ENCODE results near the gene MRPL40.

The MRPL40 gene

GRCh38 chr22:19463491-19464469, 31.4 kb downstream of the MRPL40 start:
- no peak for DNase-seq

GRCh38 chr22:19464546-19464945, 32.2 kb downstream of the MRPL40 start:
- no peak for DNase-seq

GRCh38 chr22:19464975-19465374, 32.6 kb downstream of the MRPL40 start:
- DNase-seq, result no peak

GRCh38 chr22:19466126-19466716, 33.9 kb downstream of the MRPL40 start:
- DNase-seq, result no peak

- DNase-seq, result no peak
Measured at GRCh38 chr22:19466848-19467752, 34.8 kb downstream of the MRPL40 start.

GRCh38 chr22:19467912-19468311, 35.6 kb downstream of the MRPL40 start:
- DNase-seq, result no peak

GRCh38 chr22:19469421-19469820, 37.1 kb downstream of the MRPL40 start:
- no peak for DNase-seq

GRCh38 chr22:19470010-19470409, 37.7 kb downstream of the MRPL40 start:
- DNase-seq, result no peak

GRCh38 chr22:19471572-19471971, 39.2 kb downstream of the MRPL40 start:
- DNase-seq, result no peak

- no peak for DNase-seq
Measured at GRCh38 chr22:19472233-19472632, 39.9 kb downstream of the MRPL40 start.

GRCh38 chr22:19473578-19473977, 41.2 kb downstream of the MRPL40 start:
- no peak for DNase-seq

- DNase-seq, result no peak
Measured at GRCh38 chr22:19476023-19476422, 43.7 kb downstream of the MRPL40 start.

GRCh38 chr22:19477321-19478044, 45.1 kb downstream of the MRPL40 start:
- DNase-seq, result no peak

- DNase-seq, result peak; percentile 9
Measured at GRCh38 chr22:19478045-19478900, 45.9 kb downstream of the MRPL40 start.

- peak; percentile 80 for DNase-seq
Measured at GRCh38 chr22:19478901-19479354, 46.6 kb downstream of the MRPL40 start, which contains the start of gene UFD1. Gene UFD1 (minus strand): TSS chr22:19479193. CDS start chr22:19479085, 108 bp downstream.

- peak; percentile 98 for DNase-seq
Measured at GRCh38 chr22:19479355-19480172, 47.2 kb downstream of the MRPL40 start, which contains the start of gene CDC45. Gene CDC45 (plus strand): TSS chr22:19479920. CDS start chr22:19479969, 49 bp downstream.

GRCh38 chr22:19480173-19480568, 47.8 kb downstream of the MRPL40 start:
- no peak for DNase-seq

- DNase-seq, result no peak
Measured at GRCh38 chr22:19480789-19481188, 48.4 kb downstream of the MRPL40 start.

GRCh38 chr22:19482297-19482696, 50.0 kb downstream of the MRPL40 start:
- no peak for DNase-seq

Data from suppressor macrophage treated with lipopolysaccharide for 4 hours (primary cell).